Nephron progenitor cell (in vitro differentiated cells): ENCODE data around the gene P3H2.

Experiments
- DNase-seq: peaks from one replicate; pipeline ENCODE4 v3.0.0; 2021
- H3K27ac Mint-ChIP-seq: 2 replicates; pipeline ENCODE4 v1.8.0; 2021; ENCODE audit warnings: mild to moderate bottlenecking, moderate library complexity, mixed read lengths
- H3K27me3 Mint-ChIP-seq: 2 replicates; pipeline ENCODE4 v1.8.0; 2021; ENCODE audit warnings: mild to moderate bottlenecking, low read depth, mixed read lengths; ENCODE audit not compliant: poor library complexity
- H3K36me3 Mint-ChIP-seq: 2 replicates; pipeline ENCODE4 v1.8.0; 2021; ENCODE audit warnings: low read depth, mixed read lengths
- H3K4me1 Mint-ChIP-seq: 2 replicates; pipeline ENCODE4 v1.8.0; 2021; ENCODE audit warnings: mixed read lengths
- H3K4me3 Mint-ChIP-seq: 2 replicates; pipeline ENCODE4 v1.8.0; 2021; ENCODE audit warnings: mild to moderate bottlenecking, moderate library complexity, mixed read lengths
- H3K9me3 Mint-ChIP-seq: 2 replicates; pipeline ENCODE4 v1.8.0; 2021; ENCODE audit warnings: mild to moderate bottlenecking, moderate library complexity, mixed read lengths
- TF ChIP-seq, protein P1 (sequence below): fragments of 200-600 bp; sonication (generic); IDR thresholded peaks from 2 replicates; pipeline ENCODE4 v1.5.0; 2021; ENCODE audit warnings: antibody characterized with exemption

P3H2 gene

DNA sequence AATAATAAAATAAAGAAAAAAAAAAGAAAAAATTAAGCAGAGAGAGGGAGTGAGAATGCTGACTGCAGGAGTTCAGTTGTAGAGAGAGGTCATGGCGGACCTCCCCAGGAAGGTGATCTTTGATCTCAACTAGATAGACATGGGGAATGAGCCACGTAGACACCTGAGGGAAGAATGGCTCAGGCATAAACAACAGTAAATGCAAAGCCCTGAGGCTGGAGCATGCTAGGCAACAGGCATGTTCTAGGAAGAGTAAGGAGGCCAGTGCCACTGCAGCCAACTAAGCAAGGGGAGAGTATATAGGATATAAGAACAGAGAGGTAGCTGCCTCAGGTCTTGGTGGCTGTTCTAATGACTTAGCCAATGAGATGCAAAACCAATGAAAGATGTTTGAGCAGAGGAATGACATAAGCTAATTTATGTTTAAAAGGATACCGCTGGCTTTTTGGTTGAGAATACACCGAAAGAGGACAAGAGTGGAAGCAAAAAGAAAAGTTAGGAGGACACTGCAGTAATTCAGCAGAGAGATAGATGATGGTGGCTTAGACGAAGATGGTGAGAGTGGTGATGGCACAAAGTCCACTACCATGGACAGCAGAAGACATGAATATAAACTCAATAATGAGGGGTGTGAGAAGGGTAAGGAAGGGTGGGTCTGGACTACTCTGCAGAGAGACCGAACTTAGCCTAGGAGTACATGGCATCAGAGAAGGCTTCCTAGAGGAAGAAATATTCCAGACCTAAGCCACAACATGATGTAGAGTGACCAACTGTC, 174.6 kb downstream of the P3H2 start:
- Mint-ChIP-seq H3K36me3 (no peaks in the 10 kb centered on the region), H3K9me3 (no peaks in the 10 kb centered on the region), H3K27ac (peak overlapping the region; percentile 73), H3K4me1 (peaks cover 37% of the 10 kb centered on the region), H3K27me3 (peaks cover 10% of the 10 kb centered on the region), H3K4me3 (no peak overlapping the region)
- DNase-seq, result no peak
- TF ChIP-seq, protein P1, sequence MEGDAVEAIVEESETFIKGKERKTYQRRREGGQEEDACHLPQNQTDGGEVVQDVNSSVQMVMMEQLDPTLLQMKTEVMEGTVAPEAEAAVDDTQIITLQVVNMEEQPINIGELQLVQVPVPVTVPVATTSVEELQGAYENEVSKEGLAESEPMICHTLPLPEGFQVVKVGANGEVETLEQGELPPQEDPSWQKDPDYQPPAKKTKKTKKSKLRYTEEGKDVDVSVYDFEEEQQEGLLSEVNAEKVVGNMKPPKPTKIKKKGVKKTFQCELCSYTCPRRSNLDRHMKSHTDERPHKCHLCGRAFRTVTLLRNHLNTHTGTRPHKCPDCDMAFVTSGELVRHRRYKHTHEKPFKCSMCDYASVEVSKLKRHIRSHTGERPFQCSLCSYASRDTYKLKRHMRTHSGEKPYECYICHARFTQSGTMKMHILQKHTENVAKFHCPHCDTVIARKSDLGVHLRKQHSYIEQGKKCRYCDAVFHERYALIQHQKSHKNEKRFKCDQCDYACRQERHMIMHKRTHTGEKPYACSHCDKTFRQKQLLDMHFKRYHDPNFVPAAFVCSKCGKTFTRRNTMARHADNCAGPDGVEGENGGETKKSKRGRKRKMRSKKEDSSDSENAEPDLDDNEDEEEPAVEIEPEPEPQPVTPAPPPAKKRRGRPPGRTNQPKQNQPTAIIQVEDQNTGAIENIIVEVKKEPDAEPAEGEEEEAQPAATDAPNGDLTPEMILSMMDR, result no peak

DNA sequence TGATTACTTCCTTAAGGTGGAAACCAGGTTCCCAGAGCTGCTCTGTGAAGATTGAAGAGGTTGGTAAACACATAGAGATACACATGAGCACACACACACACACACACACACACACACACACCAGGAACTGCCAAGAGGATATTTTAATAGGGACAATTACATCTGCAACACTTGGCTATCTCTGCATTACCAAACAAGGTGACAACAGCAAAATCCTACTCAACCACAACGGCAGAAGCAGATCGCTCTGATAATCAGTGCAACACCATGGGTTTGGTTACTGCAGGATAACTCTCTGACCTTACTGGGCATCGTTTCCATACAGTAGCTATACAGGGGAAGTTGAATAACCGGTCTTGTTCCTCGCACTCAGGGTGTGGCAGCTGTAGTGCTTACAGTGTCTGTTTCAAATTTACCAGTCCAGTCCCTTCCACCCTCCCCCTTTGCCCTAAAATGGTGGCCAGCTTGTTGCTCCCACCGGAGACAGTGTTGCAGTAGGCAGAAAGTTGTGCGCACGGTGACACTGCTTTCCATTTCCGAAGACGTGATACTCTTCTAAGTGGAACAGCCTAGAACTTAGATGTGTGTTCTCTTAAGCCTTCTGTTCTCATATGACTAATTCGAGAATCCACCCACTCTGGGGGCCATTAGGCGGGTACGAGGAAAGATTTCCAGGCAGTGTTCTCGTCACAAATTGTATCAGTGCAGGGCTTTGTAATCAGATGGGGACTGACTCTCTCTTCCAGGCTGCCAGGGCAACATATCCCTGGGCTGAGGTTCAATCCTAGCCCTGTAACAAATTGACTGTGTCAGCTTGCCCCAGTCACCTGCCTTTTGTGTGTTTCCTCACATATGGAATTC, 176.2 kb downstream of the P3H2 start:
- H3K27me3 Mint-ChIP-seq, result peaks cover 10% of the 10 kb centered on the region
- peaks cover 25% of the 10 kb centered on the region for H3K4me1 Mint-ChIP-seq
- no peaks in the 10 kb centered on the region for H3K9me3 Mint-ChIP-seq
- no peak overlapping the region for H3K4me3 Mint-ChIP-seq
- no peak overlapping the region for H3K27ac Mint-ChIP-seq
- H3K36me3 Mint-ChIP-seq, result no peaks in the 10 kb centered on the region
- DNase-seq, result no peak
- TF ChIP-seq, protein P1, result no peak

DNA sequence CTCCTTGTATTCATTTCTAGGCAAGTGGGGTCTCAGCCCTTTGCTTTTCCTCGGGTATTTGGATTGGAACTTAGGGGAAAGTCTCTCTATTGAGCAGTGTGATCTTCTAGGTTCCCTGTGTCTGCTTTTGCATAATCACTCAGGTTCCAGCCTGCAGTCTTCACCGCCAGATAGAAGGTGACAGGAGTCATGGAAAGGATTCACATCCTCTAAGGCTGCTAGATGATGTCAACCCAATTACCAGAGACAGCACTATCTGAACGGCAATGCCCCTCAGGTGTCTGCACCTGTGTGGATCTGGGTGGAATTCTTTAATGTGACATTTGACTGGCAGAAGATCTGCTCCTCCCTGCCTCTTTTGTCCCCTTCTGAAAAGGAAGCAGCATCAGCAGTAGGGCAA, 177.7 kb downstream of the P3H2 start:
- Mint-ChIP-seq H3K36me3 (no peaks in the 10 kb centered on the region), H3K4me1 (peaks cover 20% of the 10 kb centered on the region), H3K4me3 (no peak overlapping the region), H3K9me3 (no peaks in the 10 kb centered on the region), H3K27ac (no peak overlapping the region), H3K27me3 (peaks cover 5% of the 10 kb centered on the region)
- TF ChIP-seq, protein P1, result no peak
- no peak for DNase-seq

DNA sequence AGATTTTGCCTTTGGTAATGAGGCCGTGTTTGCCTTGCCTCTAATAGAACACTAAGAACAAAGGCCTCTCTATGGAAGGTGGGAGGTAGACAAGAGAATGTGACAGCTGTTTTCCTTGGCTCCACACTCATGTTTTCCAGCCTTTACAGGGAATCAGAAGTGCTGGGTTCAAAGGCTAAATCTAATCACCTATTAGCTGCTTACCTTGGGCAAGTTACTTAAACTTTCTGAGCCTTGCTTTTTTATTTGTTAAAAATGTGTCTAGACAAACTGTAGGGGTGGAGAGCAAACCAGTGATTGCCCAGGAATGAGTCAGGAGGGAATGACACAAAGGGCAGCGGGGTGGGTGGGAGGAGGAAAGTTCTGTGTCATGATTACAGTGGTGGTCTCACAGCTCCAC, 179.0 kb downstream of the P3H2 start:
- Mint-ChIP-seq H3K36me3 (no peaks in the 10 kb centered on the region), H3K27ac (no peak overlapping the region)
- TF ChIP-seq, protein P1, result no peak

DNA sequence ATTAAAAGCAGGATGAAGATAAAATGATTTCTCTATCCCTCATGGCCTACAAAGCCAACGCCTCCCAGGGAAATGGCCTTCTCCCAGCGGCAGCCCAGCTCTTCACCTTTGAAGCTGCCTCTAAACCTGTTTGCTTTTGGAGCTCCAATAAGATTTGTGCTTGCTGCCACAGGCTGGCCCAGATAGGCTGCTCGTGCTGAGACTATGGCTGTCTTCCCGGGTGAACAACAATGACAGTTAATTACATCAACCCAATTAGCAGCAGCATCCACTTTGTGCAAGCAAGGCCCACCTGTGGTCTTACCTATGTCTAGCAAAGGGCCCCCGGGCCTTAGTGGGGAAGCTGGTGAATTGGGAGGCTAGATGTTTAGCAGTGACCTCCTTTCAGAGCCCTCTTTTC, 179.6 kb downstream of the P3H2 start:
- Mint-ChIP-seq H3K27me3 (peaks cover 8% of the 10 kb centered on the region), H3K4me1 (peaks cover 5% of the 10 kb centered on the region), H3K9me3 (no peaks in the 10 kb centered on the region), H3K36me3 (no peaks in the 10 kb centered on the region), H3K4me3 (no peak overlapping the region), H3K27ac (no peak overlapping the region)
- TF ChIP-seq, protein P1, result no peak
- no peak for DNase-seq

More for the DNA sequence above, 179.0 kb downstream of the P3H2 start:
- no peak for DNase-seq
- Mint-ChIP-seq H3K4me1 (peaks cover 11% of the 10 kb centered on the region), H3K27me3 (peaks cover 10% of the 10 kb centered on the region), H3K4me3 (no peak overlapping the region), H3K9me3 (no peaks in the 10 kb centered on the region)
